ENCODE data around the gene FAAH2.

- TF ChIP-seq POLR2A (IDR thresholded peaks at IDR 0.05) (no peak), CTCF (IDR thresholded peaks at IDR 0.05) (no peak)
Measured at GRCh38 chrX:57380026-57380796, 93.7 kb downstream of the FAAH2 start.

All from thyroid gland (tissue), 4 donors.